Body of pancreas (tissue), 4 donors: Measurements from ENCODE around the gene IL1RAPL2.

Experiments
- CTCF ChIP-seq, 7 experiments: fragments of 450-650 bp in 4 of 7; fragments of 200-600 bp in 3 of 7; sonication (generic) in 3 of 7; IDR thresholded peaks; one replicate each; pipeline ENCODE4 v1.5.1; 2016 to 2019; ENCODE audit warnings: antibody characterized with exemption in 7 of 7
- POLR2A ChIP-seq, 3 donors: fragments of 450-650 bp; IDR thresholded peaks; one replicate each; pipeline ENCODE4 v1.6.1; 2016; ENCODE audit warnings: antibody characterized with exemption in 3 of 3, mild to moderate bottlenecking in 2 of 3

- TF ChIP-seq POLR2A (IDR thresholded peaks at IDR 0.05) = no peak
- no peak for TF ChIP-seq CTCF (IDR thresholded peaks at IDR 0.05)
Measured at GRCh38 chrX:105477351-105477750, 911.4 kb downstream of the IL1RAPL2 start.
